Heart left ventricle (tissue), 13 donors: ENCODE results near the gene PACRG.

ENCODE experiments used
- POLR2A ChIP-seq, 2 donors: fragments of 450-650 bp; IDR thresholded peaks; one replicate each; pipeline ENCODE4 v1.6.1; 2017; ENCODE audit warnings: antibody characterized with exemption in 2 of 2, mild to moderate bottlenecking in 2 of 2, moderate library complexity in 2 of 2
- TF ChIP-seq, protein P1 (sequence below), 12 donors: fragments of 200-600 bp; sonication (generic) in 4 of 12; IDR thresholded peaks; one replicate each; pipeline versions ENCODE4 v1.5.0 to v1.8.0; 2018 to 2022; ENCODE audit warnings: antibody characterized with exemption in 12 of 12, mild to moderate bottlenecking in 5 of 12
- donor health status: ischemic (EF 13 %, LVEDD 7.1; RV severe dilation, severe dysfunction).
- donor health status: DM: no; HTN: yes; CAD: no.
- donor health status: DM: no; HTN: no; CAD: no.
- donor health status: ischemic (EF 25% LVEDD 6.9; RV normal size, moderate dysfunction).
- donor health status: ischemic (EF 25% LVEDD 5.7; RV mildly dilated, moderate dysfunction).
- donor health status: ischemic (EF 35%, LVEDD 5.7; RV mildly dilated, moderate dysfunction).
- donor health status: nonischemic (EF 11% LVEDD 7.7; RV severe dilation, severe dysfunction).
- donor health status: DM: yes; HTN: yes; CAD: no.
- donor health status: PGD.
- donor health status: ischemic (EF 29% LVEDD 5.4; RV normal size, mild dysfunction).
- donor health status: nonischemic (EF 23%, LVEDD 6.1; RV moderate dilation, normal function).

DNA sequence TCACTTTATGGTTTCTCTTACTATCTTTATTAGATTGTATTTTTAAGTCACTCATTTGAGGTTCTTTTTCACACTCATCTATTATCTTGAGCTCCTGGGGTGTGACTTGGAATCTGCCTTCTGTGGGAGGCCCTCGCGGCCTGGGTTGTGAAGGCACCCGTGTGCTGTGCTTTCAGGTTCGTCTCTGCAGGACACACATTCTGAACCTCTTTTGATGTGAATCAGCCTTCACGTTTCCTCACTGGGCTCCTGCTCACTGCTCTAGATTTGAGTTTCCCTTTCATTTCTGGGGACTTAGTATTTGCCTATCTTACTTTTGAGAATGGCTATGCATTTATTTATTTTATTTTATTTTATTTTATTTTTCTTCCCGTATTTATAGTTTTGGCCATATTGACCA lies 97.8 kb downstream of the PACRG start:
- TF ChIP-seq, protein P1, sequence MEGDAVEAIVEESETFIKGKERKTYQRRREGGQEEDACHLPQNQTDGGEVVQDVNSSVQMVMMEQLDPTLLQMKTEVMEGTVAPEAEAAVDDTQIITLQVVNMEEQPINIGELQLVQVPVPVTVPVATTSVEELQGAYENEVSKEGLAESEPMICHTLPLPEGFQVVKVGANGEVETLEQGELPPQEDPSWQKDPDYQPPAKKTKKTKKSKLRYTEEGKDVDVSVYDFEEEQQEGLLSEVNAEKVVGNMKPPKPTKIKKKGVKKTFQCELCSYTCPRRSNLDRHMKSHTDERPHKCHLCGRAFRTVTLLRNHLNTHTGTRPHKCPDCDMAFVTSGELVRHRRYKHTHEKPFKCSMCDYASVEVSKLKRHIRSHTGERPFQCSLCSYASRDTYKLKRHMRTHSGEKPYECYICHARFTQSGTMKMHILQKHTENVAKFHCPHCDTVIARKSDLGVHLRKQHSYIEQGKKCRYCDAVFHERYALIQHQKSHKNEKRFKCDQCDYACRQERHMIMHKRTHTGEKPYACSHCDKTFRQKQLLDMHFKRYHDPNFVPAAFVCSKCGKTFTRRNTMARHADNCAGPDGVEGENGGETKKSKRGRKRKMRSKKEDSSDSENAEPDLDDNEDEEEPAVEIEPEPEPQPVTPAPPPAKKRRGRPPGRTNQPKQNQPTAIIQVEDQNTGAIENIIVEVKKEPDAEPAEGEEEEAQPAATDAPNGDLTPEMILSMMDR (IDR thresholded peaks at IDR 0.05): no peak
- no peak for TF ChIP-seq POLR2A (IDR thresholded peaks at IDR 0.05)
